Measurements from ENCODE around the gene PKIG. TPM values are rescaled to one million over a fixed set of nuclear protein-coding genes. Genes with fewer than 3 reads are reported as not detected.

PKIG gene
- total RNA-seq, 1 experiment from 2014 or later = 20.1 TPM

DNA sequence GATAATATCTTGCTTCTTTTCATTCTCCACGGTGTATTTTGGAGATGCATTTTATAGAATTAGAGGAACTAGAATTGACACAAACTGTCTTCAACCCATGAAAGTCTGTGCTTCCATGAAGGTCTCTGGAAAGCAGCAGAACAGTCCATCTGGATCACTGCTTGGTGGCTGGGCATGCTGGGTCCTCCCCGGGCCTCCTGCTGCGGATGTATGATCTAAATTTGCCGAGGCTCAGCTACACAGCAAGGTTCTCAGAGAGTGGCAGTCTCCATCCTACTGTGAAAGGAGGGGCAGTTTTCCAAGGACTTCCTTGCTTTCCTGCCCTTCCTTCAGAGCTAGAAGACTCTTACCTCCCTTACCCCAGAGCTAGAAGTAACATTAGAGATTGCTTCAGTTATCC lies 15.1 kb downstream of the PKIG start:
- no peaks in the 10 kb centered on the region for H4K20me1 ChIP-seq (ENCODE audit: insufficient read depth)
- H3K27ac ChIP-seq (ENCODE audit: low read depth, low read length) = no peak overlapping the region
- no peak overlapping the region for H3K4me3 ChIP-seq (replicated peaks in 1 of 2; ENCODE audit: low read depth in 1 of 2, low read length in 2 of 2)
- H2AFZ ChIP-seq (ENCODE audit: low read depth, low read length, poor library complexity, severe bottlenecking) = no peak overlapping the region
- BruUV-seq (replicated peaks) = no TSS peak
- no peaks in the 10 kb centered on the region for H3K79me2 ChIP-seq (ENCODE audit: insufficient read depth, low read length)
- no peaks in the 10 kb centered on the region for H3K27me3 ChIP-seq (ENCODE audit: insufficient read depth, low read length)
- ChIA-PET RAD21 (ENCODE audit: low non-redundant PET in 1 of 2, low total read pairs in 2 of 2, uncharacterized antibody in 2 of 2, unreplicated experiment in 2 of 2) (no interaction called here), CTCF (no interaction called here), POLR2A (no interaction called here)
- TF ChIP-seq RAD21 (IDR thresholded peaks at IDR 0.05; ENCODE audit: low read depth) (no peak), YY1 (IDR thresholded peaks at IDR 0.05; ENCODE audit: extremely low read depth, insufficient replicate concordance, low read depth, low read length) (no peak), SP1 (IDR thresholded peaks at IDR 0.05; ENCODE audit: low read depth) (no peak), SRF (IDR thresholded peaks at IDR 0.05; ENCODE audit: low read depth) (no peak), POLR2AphosphoS5 (IDR thresholded peaks at IDR 0.05; ENCODE audit: low read depth, low read length) (no peak), SIN3A (IDR thresholded peaks at IDR 0.05; ENCODE audit: low read depth) (no peak), ZFX (IDR thresholded peaks at IDR 0.05) (no peak), EGR1 (IDR thresholded peaks at IDR 0.05; ENCODE audit: low read depth) (no peak), POLR2A (IDR thresholded peaks at IDR 0.05; ENCODE audit: borderline replicate concordance, extremely low read depth, insufficient read depth, insufficient read length) (no peak), TCF7L2 (IDR thresholded peaks at IDR 0.05; ENCODE audit: borderline replicate concordance, extremely low read depth, insufficient read depth, insufficient read length) (no peak)
- TF ChIP-seq, protein P1, sequence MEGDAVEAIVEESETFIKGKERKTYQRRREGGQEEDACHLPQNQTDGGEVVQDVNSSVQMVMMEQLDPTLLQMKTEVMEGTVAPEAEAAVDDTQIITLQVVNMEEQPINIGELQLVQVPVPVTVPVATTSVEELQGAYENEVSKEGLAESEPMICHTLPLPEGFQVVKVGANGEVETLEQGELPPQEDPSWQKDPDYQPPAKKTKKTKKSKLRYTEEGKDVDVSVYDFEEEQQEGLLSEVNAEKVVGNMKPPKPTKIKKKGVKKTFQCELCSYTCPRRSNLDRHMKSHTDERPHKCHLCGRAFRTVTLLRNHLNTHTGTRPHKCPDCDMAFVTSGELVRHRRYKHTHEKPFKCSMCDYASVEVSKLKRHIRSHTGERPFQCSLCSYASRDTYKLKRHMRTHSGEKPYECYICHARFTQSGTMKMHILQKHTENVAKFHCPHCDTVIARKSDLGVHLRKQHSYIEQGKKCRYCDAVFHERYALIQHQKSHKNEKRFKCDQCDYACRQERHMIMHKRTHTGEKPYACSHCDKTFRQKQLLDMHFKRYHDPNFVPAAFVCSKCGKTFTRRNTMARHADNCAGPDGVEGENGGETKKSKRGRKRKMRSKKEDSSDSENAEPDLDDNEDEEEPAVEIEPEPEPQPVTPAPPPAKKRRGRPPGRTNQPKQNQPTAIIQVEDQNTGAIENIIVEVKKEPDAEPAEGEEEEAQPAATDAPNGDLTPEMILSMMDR (IDR thresholded peaks at IDR 0.05 in 2 of 3, conservative IDR thresholded peaks at IDR 0.05 in 1 of 3; ENCODE audit: borderline replicate concordance in 1 of 3, insufficient read depth in 1 of 3, low read depth in 2 of 3, low read length in 2 of 3) = no peak
- peaks cover 0 to 3% of the 10 kb centered on the region in 2 experiments; a peak in 1 of 4 replicates for H3K4me1 ChIP-seq (ENCODE audit: control insufficient read depth in 1 of 2, insufficient read depth in 2 of 2, low read length in 2 of 2)
- H3K9me2 ChIP-seq (ENCODE audit: insufficient read depth) = no peaks in the 10 kb centered on the region
- DNase-seq (ENCODE audit: low read depth, low spot score) = no peak
- H3K4me2 ChIP-seq (ENCODE audit: low read length) = no peak overlapping the region
- ATAC-seq = no peak
- no peaks in the 10 kb centered on the region for H3K36me3 ChIP-seq (ENCODE audit: control insufficient read depth in 1 of 2, insufficient read depth in 2 of 2, low read length in 2 of 2)
- intact Hi-C loops (cut with micrococcal nuclease) = no loop called here
- H3K9me3 ChIP-seq (ENCODE audit: control insufficient read depth in 1 of 2, insufficient read depth in 1 of 2, low read depth in 1 of 2, low read length in 2 of 2) = no peaks in the 10 kb centered on the region
- H3K9ac ChIP-seq (ENCODE audit: low read length) = no peak overlapping the region
